Prostate gland (tissue), 2 donors: ENCODE results near the gene ATP5PO. TPM values are rescaled to one million over a fixed set of nuclear protein-coding genes. Genes with fewer than 3 reads are reported as not detected.

Experiments
- DNase-seq: peaks from one replicate; pipeline ENCODE4 v3.0.0-alpha.2; 2019; ENCODE audit warnings: low spot score
- H3K27ac ChIP-seq, 2 donors: fragments of 200-600 bp; sonication (generic); 2 replicates each; pipeline ENCODE4 v1.5.1; 2017 to 2019
- H3K27me3 ChIP-seq: fragments of 200-600 bp; sonication (generic); replicated peaks from 2 replicates; pipeline ENCODE4 v1.5.1; 2019; ENCODE audit not compliant: insufficient read depth
- H3K36me3 ChIP-seq, 2 donors: fragments of 200-600 bp; sonication (generic); 1 replicate in 1 of 2; 2 replicates in 1 of 2; pipeline versions ENCODE4 v1.5.1 to v1.8.1; 2017 to 2019
- H3K4me1 ChIP-seq: fragments of 200-600 bp; sonication (generic); replicated peaks from 2 replicates; pipeline ENCODE4 v1.5.1; 2019
- H3K4me3 ChIP-seq, 2 donors: fragments of 200-600 bp; sonication (generic); 2 replicates each; pipeline ENCODE4 v1.5.1; 2017 to 2019
- H3K9me3 ChIP-seq: fragments of 200-600 bp; sonication (generic); 2 replicates; pipeline ENCODE4 v1.5.1; 2017
- CTCF ChIP-seq, 4 experiments: fragments of 200-600 bp in 2 of 4; fragments of 450-650 bp in 2 of 4; sonication (generic) in 2 of 4; IDR thresholded peaks; 1 replicate in 3 of 4; 2 replicates in 1 of 4; pipeline ENCODE4 v1.5.1; 2016 to 2019; ENCODE audit warnings: antibody characterized with exemption in 4 of 4, mild to moderate bottlenecking in 2 of 4, moderate library complexity in 2 of 4
- POLR2A ChIP-seq: fragments of 450-650 bp; IDR thresholded peaks from one replicate; pipeline ENCODE4 v1.6.1; 2016; ENCODE audit warnings: antibody characterized with exemption, mild to moderate bottlenecking
- POLR2AphosphoS5 ChIP-seq: sonication (generic); formaldehyde crosslinking; IDR thresholded peaks from one replicate; pipeline ENCODE4 v1.6.1; 2017; ENCODE audit warnings: antibody characterized with exemption
- WGBS: methylation state at CpG from one replicate; pipeline ENCODE4 v1.1.5; 2018; 5-methylcytosine and 5-hydroxymethylcytosine counted together
- intact Hi-C: fragments of 100-400 bp; cut with DNase I; formaldehyde crosslinking; loops from one replicate; pipeline ENCODE4 v1.14.2; 2022
- total RNA-seq, 2 donors: library from RNA; depleted of rRNA; stranded (reverse); fragments of >200 nt; gene quantifications; one replicate each; pipeline ENCODE4 v1.1.0, GENCODE V29; 2016

The ATP5PO gene
- total RNA-seq, 2 donors from 2014 or later = 143 to 153 TPM

- DNase-seq = no peak
- no peaks in the 10 kb centered on the region for H3K4me1 ChIP-seq
- no peaks in the 10 kb centered on the region for H3K36me3 ChIP-seq
- intact Hi-C loops = no loop called here
- no peak for TF ChIP-seq POLR2A
- TF ChIP-seq CTCF (IDR thresholded peaks at IDR 0.05) = no peak
- no peak for TF ChIP-seq POLR2AphosphoS5
- no peaks in the 10 kb centered on the region for H3K27me3 ChIP-seq
- no peaks in the 10 kb centered on the region for H3K9me3 ChIP-seq
- 88% methylated on average over 3 of the region's 3 CpGs for WGBS
- H3K27ac ChIP-seq = no peak overlapping the region
- H3K4me3 ChIP-seq = no peak overlapping the region
Measured at GRCh38 chr21:33898586-33898985, 17.0 kb downstream of the ATP5PO start.

DNA sequence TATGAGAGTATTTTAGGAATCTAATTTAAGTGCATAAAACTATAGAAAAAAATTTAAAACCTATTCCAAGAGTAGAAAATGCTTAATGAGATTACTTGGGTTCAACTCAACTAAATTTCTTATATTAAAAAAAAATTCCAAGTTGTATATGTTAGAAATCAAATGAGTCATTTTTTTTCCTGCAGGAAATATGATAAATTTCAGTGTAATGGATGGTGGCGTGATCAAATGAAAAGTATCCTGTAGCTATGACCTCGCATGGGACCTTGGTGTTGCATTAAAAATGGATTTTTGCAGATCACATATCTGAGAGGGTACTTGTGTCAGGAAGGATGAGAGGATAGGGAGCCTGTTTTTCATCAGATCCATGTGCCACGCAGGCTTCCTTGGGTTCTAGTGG is 17.9 kb downstream of the ATP5PO start:
- no peak for TF ChIP-seq POLR2A
- no peak for TF ChIP-seq CTCF (IDR thresholded peaks at IDR 0.05)
- H3K27ac ChIP-seq = no peak overlapping the region
- intact Hi-C loops = no loop called here
- no peaks in the 10 kb centered on the region for H3K36me3 ChIP-seq
- DNase-seq = no peak
- H3K4me1 ChIP-seq = no peaks in the 10 kb centered on the region
- 99% methylated on average over 3 of the region's 3 CpGs for WGBS
- no peak overlapping the region for H3K4me3 ChIP-seq
- no peaks in the 10 kb centered on the region for H3K9me3 ChIP-seq
- no peaks in the 10 kb centered on the region for H3K27me3 ChIP-seq

- Histone ChIP-seq H3K27me3 (no peaks in the 10 kb centered on the region), H3K9me3 (no peaks in the 10 kb centered on the region), H3K4me1 (no peaks in the 10 kb centered on the region), H3K27ac (no peak overlapping the region), H3K36me3 (no peaks in the 10 kb centered on the region), H3K4me3 (no peak overlapping the region)
- no peak for TF ChIP-seq POLR2AphosphoS5
- TF ChIP-seq POLR2A = no peak
- no peak for TF ChIP-seq CTCF (IDR thresholded peaks at IDR 0.05)
- 87% methylated on average over 5 of the region's 5 CpGs for WGBS
- intact Hi-C loops = no loop called here
- DNase-seq = no peak
Measured at GRCh38 chr21:33897098-33897497, 18.5 kb downstream of the ATP5PO start.

DNA sequence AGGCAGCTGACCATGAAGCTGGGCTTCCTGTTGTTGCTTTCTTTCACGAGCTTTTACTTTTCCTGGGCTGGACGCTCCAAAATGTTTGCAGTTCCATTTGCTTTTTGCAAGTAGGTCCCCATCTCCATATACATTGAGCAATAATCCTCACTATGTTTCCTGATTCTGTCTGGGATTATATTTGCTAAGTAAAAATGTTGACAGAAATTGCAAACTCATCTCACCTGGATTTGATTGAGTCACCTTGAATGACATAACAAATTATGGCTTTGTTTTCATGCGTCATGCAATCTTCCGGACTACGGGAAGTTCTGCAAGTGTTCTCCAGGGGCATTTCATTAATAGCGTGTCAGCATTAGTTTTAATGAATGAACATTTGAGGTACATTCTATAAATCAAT is 18.9 kb downstream of the ATP5PO start:
- Histone ChIP-seq H3K9me3 (no peaks in the 10 kb centered on the region), H3K36me3 (no peaks in the 10 kb centered on the region), H3K27ac (no peak overlapping the region), H3K4me3 (no peak overlapping the region), H3K27me3 (no peaks in the 10 kb centered on the region), H3K4me1 (no peaks in the 10 kb centered on the region)
- no peak for DNase-seq
- TF ChIP-seq POLR2A (no peak), CTCF (IDR thresholded peaks at IDR 0.05) (no peak), POLR2AphosphoS5 (no peak)
- 91% methylated on average over 6 of the region's 6 CpGs for WGBS
- intact Hi-C loops = no loop called here

DNA sequence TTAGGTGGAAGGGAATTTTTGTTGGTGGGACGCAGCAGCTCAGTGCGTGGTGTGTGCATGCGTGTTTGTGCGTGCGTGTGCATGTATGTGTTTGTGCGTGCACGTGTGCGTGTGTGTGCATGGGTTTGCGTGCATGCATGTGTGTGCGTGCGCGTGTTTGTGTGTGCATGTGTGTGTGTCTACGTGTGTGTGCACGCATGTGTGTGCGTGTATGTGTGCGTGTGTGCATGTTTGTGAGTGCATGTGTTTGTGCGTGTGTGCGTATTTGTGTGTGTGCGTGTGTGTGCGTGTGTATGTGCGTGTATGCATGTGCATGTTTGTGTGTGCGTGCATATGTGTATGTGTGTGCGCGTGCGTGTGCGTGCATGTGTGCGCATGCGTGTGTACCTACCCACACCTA is 20.2 kb downstream of the ATP5PO start:
- H3K27ac ChIP-seq = no peak overlapping the region
- intact Hi-C loops = loop anchor here (2.0 kb wide), 1 partner anchor 253 kb away; the partner anchor contains the start of gene ITSN1
- no peaks in the 10 kb centered on the region for H3K27me3 ChIP-seq
- WGBS = 81% methylated on average over 28 of the region's 28 CpGs
- DNase-seq = no peak
- H3K9me3 ChIP-seq = no peaks in the 10 kb centered on the region
- TF ChIP-seq POLR2AphosphoS5 (no peak), CTCF (IDR thresholded peaks at IDR 0.05) (no peak), POLR2A (no peak)
- no peaks in the 10 kb centered on the region for H3K36me3 ChIP-seq
- no peak overlapping the region for H3K4me3 ChIP-seq
- H3K4me1 ChIP-seq = no peaks in the 10 kb centered on the region
